ENCODE results near the gene RPN1.

The RPN1 gene

GRCh38 chr3:128648940-128649663 lies 1.5 kb downstream of the RPN1 start:
- DNase-seq: no peak

- DNase-seq: no peak
Measured at GRCh38 chr3:128648402-128648801, 2.2 kb downstream of the RPN1 start.

GRCh38 chr3:128647307-128647706 lies 3.3 kb downstream of the RPN1 start:
- DNase-seq: no peak

- DNase-seq: no peak
Measured at GRCh38 chr3:128634075-128634611, 16.5 kb downstream of the RPN1 start.

GRCh38 chr3:128632301-128632700 lies 18.3 kb downstream of the RPN1 start:
- no peak for DNase-seq

GRCh38 chr3:128629936-128630335 lies 20.7 kb downstream of the RPN1 start:
- no peak for DNase-seq

GRCh38 chr3:128625409-128625945 lies 25.1 kb downstream of the RPN1 start:
- no peak for DNase-seq

- DNase-seq: no peak
Measured at GRCh38 chr3:128624526-128625138, 26.0 kb downstream of the RPN1 start.

GRCh38 chr3:128623762-128624176 lies 26.8 kb downstream of the RPN1 start:
- DNase-seq: no peak

GRCh38 chr3:128621931-128622330 lies 28.7 kb downstream of the RPN1 start:
- no peak for DNase-seq

GRCh38 chr3:128621234-128621633 lies 29.4 kb downstream of the RPN1 start:
- no peak for DNase-seq

- DNase-seq: no peak
Measured at GRCh38 chr3:128620268-128620691, 30.3 kb downstream of the RPN1 start.

- DNase-seq: no peak
Measured at GRCh38 chr3:128619146-128619890, 31.3 kb downstream of the RPN1 start.

- no peak for DNase-seq
Measured at GRCh38 chr3:128618398-128618726, 32.3 kb downstream of the RPN1 start.

- DNase-seq: peak; percentile 97 to 98
Measured at GRCh38 chr3:128617557-128618397, 32.8 kb downstream of the RPN1 start.

GRCh38 chr3:128617270-128617556 lies 33.4 kb downstream of the RPN1 start:
- DNase-seq: no peak

GRCh38 chr3:128616516-128617269 lies 33.9 kb downstream of the RPN1 start:
- DNase-seq: no peak

GRCh38 chr3:128614076-128614475 lies 36.5 kb downstream of the RPN1 start:
- no peak for DNase-seq

- no peak for DNase-seq
Measured at GRCh38 chr3:128613083-128613829, 37.4 kb downstream of the RPN1 start.

- DNase-seq: no peak
Measured at GRCh38 chr3:128610451-128611070, 40.1 kb downstream of the RPN1 start.

- DNase-seq: no peak
Measured at GRCh38 chr3:128609294-128609693, 41.3 kb downstream of the RPN1 start.
